HTERT RPE-1 (cell line): ENCODE data around the gene SAMD10.
"Not testable (repeated sequence)": the region's sequence is repeated elsewhere in the genome, so short reads cannot be mapped to it uniquely, and the experiment has no call there.

ENCODE experiments used
- in situ Hi-C: fragments of 300-500 bp; cut with MboI; formaldehyde crosslinking; loops from 4 replicates; pipeline ENCODE4 v1.14.3; 2020; ENCODE audit warnings: low sequenced_read_pairs

The SAMD10 gene

DNA sequence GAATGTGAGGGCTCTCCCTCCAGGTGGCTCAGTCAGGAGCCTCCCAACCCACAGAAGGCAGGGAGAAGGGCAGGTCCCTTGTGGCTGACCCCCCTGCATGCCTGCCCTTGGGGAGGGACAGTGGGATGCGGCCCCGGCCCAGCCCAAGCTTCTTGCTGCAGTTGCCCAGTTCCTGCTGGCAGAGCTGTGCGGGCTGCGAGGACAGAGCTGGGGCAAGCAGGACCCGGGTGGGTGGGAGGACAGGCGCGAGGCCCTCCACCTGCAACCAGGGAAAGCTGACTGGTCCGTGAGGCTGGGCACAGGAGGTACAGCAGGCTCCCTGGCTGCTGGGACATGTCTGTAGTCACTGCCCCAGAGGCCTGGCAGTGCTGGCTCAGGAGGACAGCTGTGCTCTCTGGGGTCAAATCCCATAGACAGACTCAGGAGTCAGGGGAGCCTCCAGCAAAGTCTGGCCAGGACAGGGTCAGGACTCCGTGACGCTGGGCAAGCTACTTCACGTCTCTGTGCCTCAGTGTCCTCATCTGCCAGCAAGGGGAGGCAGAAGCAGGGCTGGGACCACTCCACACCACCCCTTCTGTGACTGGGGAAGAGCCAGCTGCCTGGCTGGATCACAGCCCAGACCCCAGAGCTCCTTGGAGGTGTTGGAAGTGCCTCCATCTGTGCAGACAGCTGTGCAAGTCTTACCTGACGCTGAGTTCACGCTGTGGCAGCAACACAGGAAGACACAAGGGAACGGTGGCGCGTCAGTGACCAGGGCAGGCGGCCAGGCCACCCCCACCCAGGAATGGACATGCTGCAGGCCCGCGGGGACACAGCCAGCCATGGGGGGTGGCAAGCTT, 36.3 kb downstream of the SAMD10 start:
- in situ Hi-C loops: no loop called here

DNA sequence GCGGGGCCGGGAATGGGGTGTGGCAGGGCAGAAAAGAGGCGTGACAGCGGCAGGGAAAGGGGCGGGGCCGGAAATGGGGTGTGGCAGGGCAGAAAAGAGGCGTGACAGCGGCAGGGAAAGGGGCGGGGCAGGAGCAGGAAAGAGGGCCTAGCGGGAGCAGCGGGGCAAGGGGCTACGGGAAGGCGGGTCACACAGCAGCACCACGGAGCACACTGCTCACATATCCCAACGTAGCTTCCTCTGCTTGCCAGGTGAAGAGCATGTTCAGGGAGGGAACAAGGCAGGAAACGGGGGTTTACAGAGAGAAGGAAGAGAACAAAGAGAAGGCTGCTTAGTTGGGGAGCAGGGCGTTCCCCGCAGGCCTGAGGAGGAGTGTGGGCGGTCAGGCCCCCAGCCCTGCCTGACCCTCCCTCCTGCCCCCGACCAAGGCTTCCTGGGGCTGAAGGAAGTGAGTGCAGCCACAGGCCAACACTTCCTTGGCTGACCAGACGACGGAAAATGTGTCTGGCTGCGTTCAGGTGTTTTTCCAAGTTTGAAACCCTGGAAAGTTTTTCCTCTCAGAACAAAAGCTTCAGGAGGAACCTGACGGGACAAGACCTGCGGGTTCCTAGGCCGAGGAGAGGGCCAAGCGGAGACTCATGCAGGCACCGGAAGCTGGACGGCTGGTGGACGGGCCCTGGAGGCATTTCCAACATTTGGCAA, 37.0 kb downstream of the SAMD10 start:
- in situ Hi-C loops: no loop called here

DNA sequence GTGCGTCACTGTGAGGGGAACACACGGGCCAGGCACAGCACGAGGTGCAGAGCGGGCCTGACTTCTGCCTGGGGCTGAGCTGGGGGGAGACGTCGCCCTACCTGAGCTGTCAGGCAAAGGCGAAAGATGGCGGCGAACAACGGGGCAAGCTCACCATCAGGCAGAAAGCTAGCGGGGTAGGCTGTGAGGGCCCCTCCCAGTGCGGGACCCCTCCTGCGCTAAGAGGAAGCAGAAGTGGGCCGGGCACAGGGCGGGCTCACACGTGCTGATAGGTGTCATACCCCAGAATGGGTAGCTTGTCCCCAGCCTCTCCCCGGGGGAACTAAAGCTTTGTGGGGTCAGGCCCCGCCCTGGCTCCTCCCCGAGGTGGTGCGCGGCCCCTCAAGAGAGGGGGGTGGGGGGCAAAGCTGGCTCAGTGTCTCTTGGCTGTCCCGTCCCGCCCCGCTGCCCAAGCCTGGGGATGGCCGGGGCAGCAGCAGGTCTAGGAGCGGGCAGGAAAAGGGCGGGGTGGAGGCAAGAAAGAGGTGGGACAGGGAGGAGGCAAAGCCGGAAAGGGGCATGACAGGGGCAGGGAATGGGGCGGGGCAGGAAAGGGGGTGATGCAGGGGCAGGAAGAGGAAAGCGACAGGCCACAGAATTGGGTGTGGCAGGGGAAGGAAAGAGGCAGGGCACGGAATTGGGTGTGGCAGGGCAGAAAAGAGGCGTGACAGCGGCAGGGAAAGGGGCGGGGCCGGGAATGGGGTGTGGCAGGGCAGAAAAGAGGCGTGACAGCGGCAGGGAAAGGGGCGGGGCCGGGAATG, 38.0 kb downstream of the SAMD10 start:
- in situ Hi-C loops: no loop called here

DNA sequence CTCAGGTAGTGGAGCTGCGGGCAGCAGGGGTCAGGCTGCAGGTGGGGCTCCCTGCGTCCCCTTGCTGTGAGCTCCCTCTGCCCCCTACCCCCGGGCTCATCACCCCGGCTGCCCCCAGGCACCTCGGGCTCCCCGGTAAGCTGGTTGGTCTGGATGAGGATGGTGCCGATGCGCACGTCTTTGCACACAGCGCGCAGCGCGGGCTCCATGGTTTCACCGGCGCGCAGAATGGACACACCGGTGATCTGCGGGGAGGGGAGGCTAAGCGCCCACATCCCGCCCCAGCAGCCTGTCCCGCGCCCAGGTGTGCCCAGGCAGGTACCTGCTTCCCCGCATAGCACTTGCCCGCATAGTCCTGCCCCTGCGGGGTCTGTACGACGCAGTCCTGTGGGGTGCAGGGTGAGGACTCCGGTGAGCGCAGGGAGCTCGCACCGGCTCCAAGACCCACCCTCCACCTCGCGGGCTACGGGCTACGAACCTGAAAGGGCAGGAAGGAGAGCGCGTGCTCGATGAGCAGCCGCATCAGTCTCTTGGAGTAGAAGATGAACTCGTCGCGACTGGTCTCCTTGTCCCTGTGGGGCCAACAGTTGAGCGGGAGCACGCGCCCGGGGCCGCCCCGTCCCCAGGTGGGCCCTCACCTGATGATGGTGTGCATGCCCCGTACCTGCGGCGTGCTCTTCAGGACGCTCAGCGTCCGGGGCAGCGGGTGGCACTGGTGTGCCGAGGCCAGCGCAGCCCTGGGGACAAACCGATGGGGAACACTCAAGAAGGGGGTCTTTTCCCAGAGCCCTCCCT, 38.8 kb downstream of the SAMD10 start:
- in situ Hi-C loops: no loop called here

DNA sequence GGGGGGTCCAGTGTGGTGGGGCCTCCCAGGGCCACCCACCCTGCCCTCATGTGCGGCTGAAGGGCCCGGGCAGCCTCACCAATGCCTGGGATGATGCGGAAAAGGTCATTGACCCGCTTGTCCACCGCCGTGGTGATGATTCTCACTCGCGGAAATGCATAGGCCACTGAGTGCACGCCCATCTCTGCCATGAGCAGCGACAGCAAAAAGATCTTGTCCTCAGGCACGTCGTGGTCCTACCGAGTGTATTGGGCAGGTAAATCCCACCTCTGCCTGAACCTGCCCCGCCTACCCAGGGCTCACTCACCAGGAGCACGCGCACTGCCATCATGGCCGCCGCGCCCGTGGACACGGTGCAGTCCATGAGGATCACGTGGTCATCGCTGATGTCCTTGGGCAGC, 39.4 kb downstream of the SAMD10 start:
- in situ Hi-C loops: no loop called here

DNA sequence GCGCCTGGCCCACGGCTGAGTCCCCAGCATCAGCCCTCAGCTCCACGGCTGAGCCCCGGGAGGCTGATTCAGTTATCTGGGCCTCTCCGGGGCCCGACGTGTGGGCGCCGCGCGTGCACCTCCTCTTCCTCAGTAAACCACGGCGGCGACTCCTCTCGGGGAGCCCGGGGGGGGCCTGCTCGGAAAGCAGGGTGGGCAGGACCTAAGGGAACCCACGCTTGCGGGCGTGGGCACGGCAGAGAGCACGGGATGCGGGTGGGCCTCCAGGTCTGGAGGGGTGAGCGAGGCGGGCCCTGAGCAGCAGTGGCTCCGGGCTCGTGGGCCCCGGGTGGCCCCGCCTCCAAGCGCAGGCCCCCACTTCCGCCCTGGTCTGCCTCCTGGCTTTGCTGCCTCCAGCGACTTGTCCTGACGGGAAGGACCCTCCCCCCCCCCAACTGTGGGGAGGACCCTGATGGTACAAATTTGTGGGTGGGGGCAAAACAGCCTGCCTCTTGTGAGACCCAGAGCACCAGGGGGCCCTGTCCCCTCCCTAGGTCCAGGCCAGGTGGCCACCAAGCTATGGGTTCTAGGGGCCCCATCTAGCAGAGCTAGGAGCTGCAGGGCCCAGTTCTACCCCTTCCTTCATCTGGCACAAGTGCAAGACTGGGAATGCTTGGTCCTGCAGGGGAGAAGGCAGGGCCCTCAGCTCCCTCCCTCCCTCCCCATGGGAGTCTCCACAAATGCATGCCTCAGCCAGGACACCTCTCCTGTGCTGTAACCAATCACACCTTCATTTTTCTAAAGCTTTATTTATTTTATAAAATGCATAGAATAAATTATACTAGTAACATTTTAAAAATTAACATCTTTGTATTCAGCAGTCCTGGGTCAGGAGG, 40.1 kb downstream of the SAMD10 start:
- in situ Hi-C loops: no loop called here

DNA sequence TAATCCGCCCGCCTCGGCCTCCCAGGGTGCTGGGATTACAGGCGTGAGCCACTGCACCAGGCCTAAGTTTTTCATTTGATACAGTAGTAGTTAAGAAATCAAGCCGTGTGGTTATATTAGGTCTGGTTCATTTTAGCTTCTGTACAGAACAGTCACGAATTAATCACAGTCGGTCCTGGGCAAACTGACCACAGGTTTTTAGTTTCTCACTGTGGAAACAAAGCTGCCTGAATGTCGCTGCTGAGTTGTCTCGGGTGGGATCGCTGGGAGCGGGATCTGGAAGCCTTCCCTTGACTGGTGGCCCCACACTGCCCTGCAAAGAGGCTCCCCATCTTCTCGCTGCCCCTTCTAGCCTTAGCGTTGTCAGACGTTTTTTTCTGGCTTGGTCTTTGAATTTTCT, 41.8 kb downstream of the SAMD10 start:
- in situ Hi-C loops: no loop called here

DNA sequence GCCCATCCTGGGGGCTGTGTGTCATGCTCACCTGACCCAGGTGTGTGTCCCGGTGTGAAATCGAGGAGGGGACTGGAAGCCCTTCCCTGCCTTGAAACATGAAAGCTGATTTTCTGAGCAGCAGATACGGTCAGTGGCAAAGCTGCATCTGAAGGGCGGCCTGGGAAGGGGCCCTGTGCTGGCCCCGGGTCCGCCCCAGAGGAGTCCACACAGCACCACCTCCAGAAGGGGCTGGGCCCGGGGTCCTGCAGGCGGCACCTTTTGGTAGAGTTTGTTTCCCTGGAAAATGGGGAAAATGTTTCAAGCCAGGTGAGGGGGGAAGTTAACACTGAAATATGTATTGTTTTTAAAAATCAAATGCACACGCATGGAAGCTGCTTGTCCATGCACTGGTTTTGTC, 44.0 kb downstream of the SAMD10 start:
- in situ Hi-C loops: no loop called here

DNA sequence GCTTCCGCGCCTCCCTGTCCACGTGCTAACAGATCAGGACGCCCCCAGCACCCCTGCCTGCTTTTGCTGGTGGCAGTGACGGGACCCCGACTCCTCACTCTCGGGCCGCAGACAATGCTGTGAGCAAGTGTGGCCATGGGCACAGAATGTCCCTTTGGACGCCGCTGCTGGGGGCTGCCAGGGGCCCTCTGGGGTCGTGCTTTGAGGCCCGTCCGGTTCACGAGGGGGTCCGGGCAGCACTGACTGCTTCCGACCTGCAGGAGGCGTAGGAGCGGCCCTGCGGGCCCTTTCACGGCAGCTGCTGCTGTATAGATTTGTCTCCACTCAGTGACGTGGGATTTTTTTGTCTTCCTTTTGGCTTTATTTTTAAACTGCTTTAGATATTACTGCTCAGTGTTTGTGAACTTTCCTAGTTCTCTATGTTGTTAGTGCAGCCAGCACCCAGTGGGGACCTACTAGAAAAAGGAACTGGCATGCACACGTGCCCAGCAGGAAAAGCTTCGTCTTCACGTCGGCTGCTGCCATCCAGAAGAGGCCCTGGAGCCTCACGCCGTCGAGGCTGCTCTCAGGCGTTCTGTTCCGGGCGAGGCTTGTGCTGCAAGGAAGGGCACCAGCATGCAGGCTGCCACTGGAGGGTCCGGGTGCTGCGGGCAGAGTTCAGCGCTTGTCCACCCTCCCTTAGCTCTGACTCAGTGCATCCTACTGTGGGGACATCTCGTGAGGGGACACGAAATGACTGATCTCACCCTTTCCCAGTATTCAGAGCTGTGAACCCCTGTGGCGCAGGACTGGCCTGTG, 45.0 kb downstream of the SAMD10 start:
- in situ Hi-C loops: no loop called here

DNA sequence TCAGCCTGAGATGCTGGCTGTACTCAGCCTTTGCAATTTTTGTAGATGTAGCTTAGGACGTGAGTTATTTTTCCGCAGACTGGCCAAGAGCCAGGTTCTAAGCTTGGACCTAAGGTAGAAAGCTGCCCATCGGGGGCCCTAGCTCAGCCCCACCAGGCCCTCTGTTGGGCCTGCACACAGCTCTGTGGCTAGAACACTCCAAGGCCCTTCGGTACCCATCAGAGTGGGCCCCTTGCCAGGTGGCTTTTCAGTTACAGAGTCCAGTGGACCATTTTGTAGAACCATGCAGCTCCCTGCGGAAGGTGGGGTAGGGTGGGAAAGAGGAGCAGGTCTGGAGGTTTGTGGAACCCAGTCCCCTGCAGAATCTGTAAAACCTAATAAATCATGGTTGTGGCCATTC, 45.8 kb downstream of the SAMD10 start:
- in situ Hi-C loops: no loop called here

DNA sequence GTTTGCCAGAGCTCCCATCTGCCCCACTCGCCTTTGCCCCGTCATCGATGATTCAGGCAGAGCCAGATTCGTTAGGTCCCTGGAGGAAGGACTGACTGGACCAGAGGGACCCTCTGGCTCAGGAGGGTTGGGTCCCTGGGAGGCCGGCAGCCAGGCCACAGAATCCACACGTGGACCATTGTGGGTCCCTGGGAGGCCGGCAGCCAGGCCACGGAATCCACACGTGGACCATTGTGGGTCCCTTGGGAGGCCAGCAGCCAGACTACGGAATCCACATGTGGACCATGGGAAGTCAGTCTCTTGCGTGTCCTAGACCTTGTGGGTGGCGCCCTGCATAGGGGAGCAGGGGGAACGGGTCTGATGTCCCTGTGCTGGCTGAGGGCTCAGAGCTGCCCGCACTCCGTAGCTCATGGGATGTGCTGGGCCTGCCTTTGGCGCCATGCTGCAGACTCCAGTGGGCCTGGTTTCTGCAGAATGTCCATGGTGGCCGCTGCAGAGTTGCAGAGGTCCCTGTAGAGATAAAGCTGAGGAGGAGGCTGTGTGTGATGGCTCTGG, 46.8 kb downstream of the SAMD10 start:
- in situ Hi-C loops: no loop called here

DNA sequence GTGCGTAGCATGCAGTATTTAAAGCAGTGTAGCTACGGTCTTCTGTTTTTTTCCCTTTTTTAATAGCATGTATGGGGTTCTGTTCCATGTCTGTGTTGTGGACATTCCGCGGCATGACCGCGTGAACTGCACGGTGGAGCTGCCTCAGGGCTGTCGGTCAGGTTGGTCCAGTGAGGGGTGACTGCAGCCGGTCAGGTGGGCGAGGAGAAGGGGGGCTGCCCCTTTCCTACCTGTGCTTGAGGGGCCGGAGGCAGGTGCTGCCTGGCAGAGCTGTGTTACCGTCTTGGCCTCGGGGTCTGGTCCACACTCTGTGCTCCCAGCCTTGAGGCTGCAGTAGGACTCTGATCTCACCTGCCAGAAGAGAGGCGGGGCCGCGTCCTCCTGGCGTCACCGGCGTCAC, 47.7 kb downstream of the SAMD10 start:
- in situ Hi-C loops: no loop called here

DNA sequence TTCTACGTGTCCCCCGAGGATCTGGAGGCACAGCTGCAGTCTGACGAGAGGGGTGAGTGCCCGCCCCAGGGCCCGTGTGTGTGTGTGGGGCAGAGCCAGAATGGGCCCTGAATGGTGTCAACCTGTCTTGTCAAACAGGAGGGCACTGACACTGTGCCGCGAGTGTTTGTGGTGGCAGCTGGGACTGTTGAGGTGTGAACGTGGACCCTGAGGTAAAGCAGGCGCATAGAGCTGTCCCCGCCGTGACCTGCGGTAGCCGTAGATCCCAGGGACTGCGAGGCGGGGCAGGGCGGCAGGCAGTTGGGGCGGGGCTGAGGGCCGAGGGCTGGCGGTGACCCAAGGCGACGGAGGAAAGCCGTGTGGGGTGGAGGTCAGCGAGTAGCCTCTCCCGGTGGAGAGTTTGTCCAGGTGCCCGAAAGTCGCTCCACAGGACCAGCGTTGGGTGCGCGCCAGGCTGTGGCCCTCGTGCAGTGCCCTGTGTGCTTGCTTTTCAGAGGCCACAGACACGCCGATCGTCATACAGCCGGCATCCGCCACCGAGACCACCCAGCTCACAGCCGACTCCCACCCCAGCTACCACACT, 48.4 kb downstream of the SAMD10 start:
- in situ Hi-C loops: no loop called here

DNA sequence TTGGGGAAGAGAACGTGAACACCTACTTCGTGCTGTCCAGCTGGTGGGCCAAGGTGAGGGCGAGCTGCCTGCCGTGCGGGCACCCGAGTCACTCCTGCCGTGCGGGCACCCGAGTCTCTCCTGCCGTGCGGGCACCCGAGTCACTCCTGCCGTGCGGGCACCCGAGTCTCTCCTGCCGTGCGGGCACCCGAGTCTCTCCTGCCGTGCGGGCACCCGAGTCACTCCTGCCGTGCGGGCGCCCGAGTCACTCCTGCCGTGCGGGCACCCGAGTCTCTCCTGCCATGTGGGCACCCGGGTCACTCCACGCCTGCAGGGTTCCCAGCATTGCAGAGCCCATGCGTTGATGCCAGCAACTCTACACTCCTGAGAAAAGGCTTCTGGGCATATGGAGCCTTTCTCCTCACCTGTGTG, 50.0 kb downstream of the SAMD10 start:
- in situ Hi-C loops: not testable (repeated sequence)

DNA sequence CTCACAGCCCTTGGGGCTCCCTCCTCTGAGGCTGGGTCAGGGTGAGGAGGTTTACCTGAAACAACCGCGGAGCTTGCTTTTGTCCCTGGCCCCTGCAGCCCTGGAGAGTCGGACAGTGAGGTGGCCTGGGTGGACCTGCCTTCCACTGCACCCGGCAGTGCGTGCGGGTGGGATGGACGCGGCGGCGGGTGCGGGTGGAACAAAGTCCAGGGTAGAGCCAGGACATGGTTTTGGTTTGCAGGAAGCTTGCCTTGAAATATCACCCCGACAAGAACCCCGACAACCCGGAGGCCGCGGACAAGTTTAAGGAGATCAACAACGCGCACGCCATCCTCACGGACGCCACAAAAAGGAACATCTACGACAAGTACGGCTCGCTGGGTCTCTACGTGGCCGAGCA, 50.4 kb downstream of the SAMD10 start:
- in situ Hi-C loops: no loop called here

DNA sequence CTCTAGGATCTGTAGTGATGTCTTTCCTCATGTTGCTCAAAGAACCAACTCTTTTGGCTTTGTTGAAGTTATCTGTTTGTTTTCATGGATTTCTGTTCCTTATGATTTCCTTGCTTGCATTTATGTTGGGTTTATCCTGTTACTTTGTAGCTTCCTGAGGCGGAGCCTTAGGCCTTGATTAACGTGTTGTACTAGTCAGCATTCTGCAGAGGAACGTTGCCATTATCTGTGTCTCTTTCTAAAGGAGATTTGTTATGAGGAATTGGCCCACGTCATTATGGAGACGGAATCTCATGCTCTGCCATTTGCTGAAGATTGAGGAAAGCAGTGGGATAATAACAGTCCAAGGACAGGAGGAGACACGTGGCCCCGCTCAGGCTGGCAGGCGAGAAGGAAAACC, 53.1 kb downstream of the SAMD10 start:
- in situ Hi-C loops: no loop called here

DNA sequence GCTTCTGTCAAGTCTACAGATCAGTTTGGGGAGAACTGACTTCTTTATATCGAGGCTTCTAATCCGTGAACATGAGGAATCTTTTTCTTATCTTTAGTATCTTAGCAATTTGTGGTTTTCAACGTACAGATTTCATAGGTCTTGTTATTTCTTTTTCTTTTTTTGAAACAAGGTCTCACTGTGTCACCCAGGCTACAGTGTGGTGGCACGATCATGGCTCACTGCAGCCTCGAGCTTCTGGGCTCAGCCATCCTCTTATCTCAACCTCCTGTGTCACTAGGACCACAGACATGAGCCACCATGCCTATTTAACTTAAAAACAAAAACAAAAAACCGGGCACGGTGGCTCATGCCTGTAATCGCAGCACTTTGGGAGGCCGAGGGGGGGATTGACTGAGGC, 55.2 kb downstream of the SAMD10 start:
- in situ Hi-C loops: no loop called here
